H1 (cell line): ENCODE results near the gene NAAA. TPM values are rescaled to one million over a fixed set of nuclear protein-coding genes. Genes with fewer than 3 reads are reported as not detected.

ENCODE experiments used
- CTCF ChIA-PET: fragments of 300-600 bp; sonication (Branson Sonifier 250); formaldehyde crosslinking; loops from one replicate; lab custom pipeline; 2021; ENCODE audit not compliant: partially characterized antibody; lab: Charles Lee
- POLR2A ChIA-PET: fragments of 300-600 bp; sonication (Branson Sonifier 250); formaldehyde crosslinking; loops from one replicate; lab custom pipeline; 2021; ENCODE audit warnings: inconsistent platforms; ENCODE audit not compliant: partially characterized antibody; lab: Charles Lee
- DNase-seq, 2 experiments: peaks; one replicate each; pipeline versions ENCODE4 v3.0.0 to v3.0.0-alpha.2; 2010 to 2022; ENCODE audit warnings: low spot score in 2 of 2, low read depth in 1 of 2, mixed read lengths in 1 of 2
- FAIRE-seq: peaks from 2 replicates; lab custom pipeline; 2011; peaks lifted over from hg19 to GRCh38; lab: Jason Lieb, UNC
- H2AFZ ChIP-seq: 2 replicates; pipeline ENCODE4 v1.8.1; 2012; ENCODE audit warnings: low read length, inconsistent platforms
- H2AK5ac ChIP-seq: 2 replicates; pipeline ENCODE4 v1.6.1; 2013; ENCODE audit warnings: low read depth, low read length
- H2BK120ac ChIP-seq: replicated peaks from 2 replicates; pipeline ENCODE3; 2013; ENCODE audit warnings: low read depth, low read length, inconsistent platforms
- H2BK12ac ChIP-seq: 2 replicates; pipeline ENCODE4 v1.6.1; 2013; ENCODE audit warnings: low read depth, low read length
- H2BK15ac ChIP-seq: 2 replicates; pipeline ENCODE4 v1.6.1; 2013; ENCODE audit warnings: low read length
- H2BK20ac ChIP-seq: 2 replicates; pipeline ENCODE4 v1.6.1; 2013; ENCODE audit warnings: low read length
- H2BK5ac ChIP-seq: 2 replicates; pipeline ENCODE4 v1.6.1; 2013; ENCODE audit warnings: low read depth, low read length
- H3K14ac ChIP-seq: 2 replicates; pipeline ENCODE4 v1.6.1; 2013; ENCODE audit warnings: inconsistent platforms; ENCODE audit not compliant: insufficient read length
- H3K18ac ChIP-seq: 2 replicates; pipeline ENCODE4 v1.6.1; 2013; ENCODE audit warnings: low read length; ENCODE audit errors: extremely low read depth
- H3K23ac ChIP-seq: 2 replicates; pipeline ENCODE4 v1.6.1; 2013; ENCODE audit warnings: inconsistent platforms; ENCODE audit not compliant: insufficient read length
- H3K23me2 ChIP-seq: 2 replicates; pipeline ENCODE4 v1.6.1; 2013; ENCODE audit warnings: low read depth, low read length
- H3K27ac ChIP-seq: 2 replicates; pipeline ENCODE4 v1.6.1; 2011; ENCODE audit warnings: low read depth, low read length, inconsistent platforms
- H3K27me3 ChIP-seq, 4 experiments: replicated peaks in 1 of 4; 1 replicate in 1 of 4; 2 replicates in 3 of 4; pipeline versions ENCODE4 v1.6.1 to v1.8.1; 2011 to 2013; ENCODE audit warnings: low read length in 3 of 4, mild to moderate bottlenecking in 3 of 4, inconsistent platforms in 2 of 4, mixed read lengths in 2 of 4, moderate library complexity in 1 of 4; ENCODE audit not compliant: control insufficient read depth in 3 of 4, insufficient read depth in 3 of 4; ENCODE audit errors: extremely low read depth in 1 of 4
- H3K36me3 ChIP-seq, 4 experiments: 2 replicates each; pipeline versions ENCODE4 v1.6.1 to v1.8.1; 2011 to 2013; ENCODE audit warnings: mild to moderate bottlenecking in 4 of 4, low read length in 3 of 4, moderate library complexity in 2 of 4, control low read depth in 1 of 4, inconsistent platforms in 1 of 4; ENCODE audit not compliant: insufficient read depth in 4 of 4, control insufficient read depth in 2 of 4
- H3K4ac ChIP-seq: replicated peaks from 2 replicates; pipeline ENCODE3; 2013; ENCODE audit warnings: low read length, low read depth, mixed read lengths, inconsistent platforms; ENCODE audit not compliant: insufficient read length
- H3K4me1 ChIP-seq, 4 experiments: replicated peaks in 1 of 4; 1 replicate in 1 of 4; 2 replicates in 3 of 4; pipeline versions ENCODE4 v1.6.1 to v1.8.1; 2011 to 2013; ENCODE audit warnings: low read length in 3 of 4, inconsistent platforms in 2 of 4, mixed read lengths in 1 of 4; ENCODE audit not compliant: insufficient read depth in 4 of 4, control insufficient read depth in 3 of 4
- H3K4me2 ChIP-seq, 2 experiments: 2 replicates each; pipeline versions ENCODE4 v1.6.1 to v1.8.1; 2011 to 2013; ENCODE audit warnings: low read depth in 2 of 2, low read length in 2 of 2, control low read depth in 1 of 2, inconsistent platforms in 1 of 2, mild to moderate bottlenecking in 1 of 2; ENCODE audit not compliant: insufficient read depth in 1 of 2
- H3K4me3 ChIP-seq, 4 experiments: fragments of 200-600, 300-600 bp in 1 of 4; sonication (generic), shearing (Covaris generic), sonication (Bioruptor Twin) in 1 of 4; 2 replicates each; pipeline versions ENCODE4 v1.5.1 to v1.8.1; 2011 to 2016; ENCODE audit warnings: low read length in 4 of 4, low read depth in 3 of 4, control low read depth in 2 of 4, inconsistent platforms in 2 of 4, mild to moderate bottlenecking in 2 of 4, mixed read lengths in 1 of 4, moderate library complexity in 1 of 4; ENCODE audit not compliant: insufficient read depth in 2 of 4; ENCODE audit errors: extremely low read depth in 1 of 4
- H3K56ac ChIP-seq: replicated peaks from 2 replicates; pipeline ENCODE3; 2013; ENCODE audit warnings: low read depth, mild to moderate bottlenecking, mixed read lengths, low read length, inconsistent platforms; ENCODE audit not compliant: insufficient read length
- H3K79me1 ChIP-seq: 2 replicates; pipeline ENCODE4 v1.6.1; 2013; ENCODE audit warnings: low read depth, low read length, control low read depth
- H3K79me2 ChIP-seq, 2 experiments: 2 replicates each; pipeline versions ENCODE4 v1.6.1 to v1.8.1; 2012 to 2013; ENCODE audit warnings: low read length in 2 of 2, mild to moderate bottlenecking in 2 of 2, inconsistent platforms in 1 of 2; ENCODE audit not compliant: insufficient read depth in 2 of 2, control insufficient read depth in 1 of 2
- H3K9ac ChIP-seq, 4 experiments: replicated peaks in 1 of 4; 1 replicate in 1 of 4; 2 replicates in 3 of 4; pipeline versions ENCODE4 v1.6.1 to v1.8.1; 2011 to 2013; ENCODE audit warnings: low read depth in 3 of 4, low read length in 3 of 4, control low read depth in 2 of 4, mild to moderate bottlenecking in 2 of 4, moderate library complexity in 2 of 4, inconsistent platforms in 1 of 4; ENCODE audit errors: extremely low read depth in 1 of 4
- H3K9me3 ChIP-seq, 2 experiments: 2 replicates each; pipeline versions ENCODE4 v1.6.1 to v1.8.1; 2012 to 2013; ENCODE audit warnings: mild to moderate bottlenecking in 2 of 2, moderate library complexity in 2 of 2, control low read depth in 1 of 2, inconsistent platforms in 1 of 2, low read depth in 1 of 2, low read length in 1 of 2, mixed read lengths in 1 of 2; ENCODE audit not compliant: insufficient read depth in 2 of 2
- H4K20me1 ChIP-seq, 2 experiments: replicated peaks in 1 of 2; 2 replicates each; pipeline versions ENCODE3 to v1.8.1; 2011 to 2013; ENCODE audit warnings: inconsistent platforms in 2 of 2, low read length in 2 of 2, mild to moderate bottlenecking in 1 of 2; ENCODE audit not compliant: insufficient read depth in 2 of 2, control insufficient read depth in 1 of 2
- H4K5ac ChIP-seq: 2 replicates; pipeline ENCODE4 v1.6.1; 2013; ENCODE audit warnings: low read length, low read depth, mixed read lengths, inconsistent platforms; ENCODE audit not compliant: insufficient read length
- H4K8ac ChIP-seq: 2 replicates; pipeline ENCODE4 v1.8.0; 2013; ENCODE audit warnings: mild to moderate bottlenecking, moderate library complexity, low read length, inconsistent platforms; ENCODE audit not compliant: insufficient read depth; ENCODE audit errors: extremely low read depth
- H4K91ac ChIP-seq: replicated peaks from 2 replicates; pipeline ENCODE3; 2013; ENCODE audit warnings: low read length, mixed read lengths, inconsistent platforms; ENCODE audit not compliant: insufficient read length
- CREB1 ChIP-seq: IDR thresholded peaks from 2 replicates; pipeline ENCODE4 v1.6.1; 2012; ENCODE audit warnings: inconsistent platforms
- KDM4A ChIP-seq: IDR thresholded peaks from one replicate; pipeline ENCODE4 v1.7.1; 2012; ENCODE audit warnings: low read depth, mild to moderate bottlenecking, moderate library complexity, low read length, inconsistent platforms; ENCODE audit not compliant: severe bottlenecking
- PHF8 ChIP-seq: fragments of 200-600 bp; sonication (generic); conservative IDR thresholded peaks from 2 replicates; pipeline ENCODE4 v1.7.1; 2012; ENCODE audit warnings: low read depth, mild to moderate bottlenecking, inconsistent platforms, low read length, moderate library complexity
- SIN3A ChIP-seq, 2 experiments: IDR thresholded peaks in 1 of 2; conservative IDR thresholded peaks in 1 of 2; 2 replicates each; pipeline ENCODE4 v1.6.1; 2011 to 2012; ENCODE audit warnings: low read length in 2 of 2, improper control_type of control experiment in 1 of 2, low read depth in 1 of 2, mild to moderate bottlenecking in 1 of 2
- WGBS, 2 experiments: shearing (Covaris generic) in 1 of 2; methylation state at CpG; one replicate each; pipeline versions ENCODE4 v1.1.6 to v1.1.7; 2013 to 2015; ENCODE audit warnings: low lambda C conversion rate in 2 of 2, mixed read lengths in 2 of 2, inconsistent platforms in 1 of 2, low coverage in 1 of 2, missing lambda C conversion rate in 1 of 2; ENCODE audit not compliant: insufficient replicate concordance in 2 of 2, insufficient coverage in 1 of 2, insufficient read length in 1 of 2; ENCODE audit errors: extremely low coverage in 1 of 2, missing lambda C conversion rate in 1 of 2; 5-methylcytosine and 5-hydroxymethylcytosine counted together
- polyA plus RNA-seq, 7 experiments: library from polyadenylated mRNA; depleted of rRNA in 3 of 7; stranded (reverse) in 5 of 7; unstranded in 2 of 7; fragments of >200 nt in 5 of 7; fragments of 200-250 nt in 2 of 7; gene quantifications; 1 replicate in 5 of 7; 2 replicates in 1 of 7; 4 replicates in 1 of 7; pipeline versions ENCODE4 v1.2.1 to v1.2.3, GENCODE V29; 2011 to 2013; ENCODE audit warnings: missing spikeins in 2 of 7, mixed read lengths in 2 of 7
- total RNA-seq: library from RNA; stranded (reverse); fragmentation: NEBNext Ultra II Directional; extraction: Animal tissue kit (Norgen Biotek cat#: 25700); gene quantifications from 2 replicates; pipeline ENCODE4 v1.2.1, GENCODE V29; 2021

The NAAA gene
- total and polyA plus RNA-seq, 2 of the 8 experiments (the other 6 are each of a cell fraction or from before 2014, with no cell fraction given), result 9.4 to 12.5 TPM

- H3K9ac ChIP-seq, result no peak overlapping the region
- H3K4ac ChIP-seq, result no peak overlapping the region
- 96% methylated on average over 13 of the region's 14 CpGs; no CpG with 5 or more reads in 1 of the 2 experiments for WGBS, 2 experiments
- H2BK120ac ChIP-seq, result no peak overlapping the region
- H2BK15ac ChIP-seq, result no peak overlapping the region
- no peak overlapping the region for H4K5ac ChIP-seq
- H3K4me2 ChIP-seq, result no peak overlapping the region; a peak in 1 of 4 replicates
- H3K27ac ChIP-seq, result no peak overlapping the region
- H3K56ac ChIP-seq, result no peak overlapping the region
- H2BK12ac ChIP-seq, result no peak overlapping the region
- FAIRE-seq, result no peak
- ChIA-PET CTCF (interaction anchor here (0.5 to 8.1 kb wide), 11 partner anchors 10 to 195 kb away, joined by 3 to 144 read pairs (median 13); partner anchors contain the start of genes NAAA and PPEF2), POLR2A (no interaction called here)
- no peak overlapping the region for H3K18ac ChIP-seq
- no peaks in the 10 kb centered on the region for H4K20me1 ChIP-seq
- H2BK20ac ChIP-seq, result no peak overlapping the region
- H3K36me3 ChIP-seq, result no peaks in the 10 kb centered on the region
- no peak overlapping the region for H2AFZ ChIP-seq
- no peaks in the 10 kb centered on the region for H3K9me3 ChIP-seq
- H2AK5ac ChIP-seq, result no peak overlapping the region
- no peaks in the 10 kb centered on the region for H3K27me3 ChIP-seq
- no peak overlapping the region for H3K4me3 ChIP-seq
- H3K4me1 ChIP-seq, result no peaks in the 10 kb centered on the region
- H4K8ac ChIP-seq, result no peak overlapping the region
- no peaks in the 10 kb centered on the region for H3K23me2 ChIP-seq
- H3K23ac ChIP-seq, result no peak overlapping the region
- H3K79me2 ChIP-seq, result no peaks in the 10 kb centered on the region
- H3K14ac ChIP-seq, result no peak overlapping the region
- H2BK5ac ChIP-seq, result no peak overlapping the region
- H3K79me1 ChIP-seq, result no peaks in the 10 kb centered on the region
- no peak for DNase-seq
- no peak overlapping the region for H4K91ac ChIP-seq
- TF ChIP-seq CREB1, result no peak
- no peak for TF ChIP-seq KDM4A
- TF ChIP-seq PHF8, result no peak
- no peak for TF ChIP-seq SIN3A (conservative IDR thresholded peaks at IDR 0.05 in 1 of 2, IDR thresholded peaks at IDR 0.05 in 1 of 2; ENCODE audit: low read depth in 1 of 2, low read length in 2 of 2)
Observed at GRCh38 chr4:75891611-75892010, 49.2 kb downstream of the NAAA start.
